ENCODE results near the gene LSR. TPM values are rescaled to one million over a fixed set of nuclear protein-coding genes. Genes with fewer than 3 reads are reported as not detected.

Gene LSR
- total RNA-seq, 4 donors from 2014 or later: 4.0 to 15.8 (median 5.0) TPM

- TF ChIP-seq CTCF (IDR thresholded peaks at IDR 0.05; ENCODE audit: low read depth): no peak
Measured at GRCh38 chr19:35299523-35300338, 50.9 kb downstream of the LSR start.

- TF ChIP-seq CTCF (IDR thresholded peaks at IDR 0.05; ENCODE audit: low read depth): no peak
Measured at GRCh38 chr19:35300339-35300649, 51.5 kb downstream of the LSR start.

- no peak for TF ChIP-seq CTCF (IDR thresholded peaks at IDR 0.05; ENCODE audit: low read depth)
Measured at GRCh38 chr19:35301961-35302360, 53.2 kb downstream of the LSR start.

- TF ChIP-seq CTCF (IDR thresholded peaks at IDR 0.05; ENCODE audit: low read depth): no peak
Measured at GRCh38 chr19:35302446-35302845, 53.6 kb downstream of the LSR start.

- TF ChIP-seq CTCF (IDR thresholded peaks at IDR 0.05; ENCODE audit: low read depth): no peak
Measured at GRCh38 chr19:35303357-35303915, 54.6 kb downstream of the LSR start.

GRCh38 chr19:35304036-35304435 lies 55.2 kb downstream of the LSR start:
- no peak for TF ChIP-seq CTCF (IDR thresholded peaks at IDR 0.05; ENCODE audit: low read depth)

- no peak for TF ChIP-seq CTCF (IDR thresholded peaks at IDR 0.05; ENCODE audit: low read depth)
Measured at GRCh38 chr19:35305181-35305580, 56.4 kb downstream of the LSR start.
